HepG2 (cell line): ENCODE results near the gene PAX7.

Experiments
- CTCF ChIP-seq: sonication (generic); formaldehyde crosslinking; IDR thresholded peaks from 2 replicates; pipeline ENCODE4 v1.5.0; 2020; ENCODE audit warnings: mild to moderate bottlenecking, missing genetic modification reagents, moderate library complexity
- KMT2A ChIP-seq: sonication (generic); formaldehyde crosslinking; IDR thresholded peaks from 2 replicates; pipeline ENCODE4 v1.4.0; 2020; ENCODE audit warnings: missing genetic modification reagents
- PHF20 ChIP-seq: sonication (generic); formaldehyde crosslinking; IDR thresholded peaks from 2 replicates; pipeline ENCODE4 v1.5.0; 2020; ENCODE audit warnings: mild to moderate bottlenecking, missing genetic modification reagents
- POLR2A ChIP-seq, 2 experiments: IDR thresholded peaks; 2 replicates each; pipeline ENCODE4 v1.6.1; 2011; ENCODE audit warnings: low read depth in 2 of 2, low read length in 2 of 2, mild to moderate bottlenecking in 1 of 2, moderate library complexity in 1 of 2; ENCODE audit not compliant: insufficient read depth in 1 of 2
- SUZ12 ChIP-seq: fragments of 150-350 bp; IDR thresholded peaks from 2 replicates; pipeline ENCODE4 v1.6.1; 2014; ENCODE audit warnings: low read depth, low read length

DNA sequence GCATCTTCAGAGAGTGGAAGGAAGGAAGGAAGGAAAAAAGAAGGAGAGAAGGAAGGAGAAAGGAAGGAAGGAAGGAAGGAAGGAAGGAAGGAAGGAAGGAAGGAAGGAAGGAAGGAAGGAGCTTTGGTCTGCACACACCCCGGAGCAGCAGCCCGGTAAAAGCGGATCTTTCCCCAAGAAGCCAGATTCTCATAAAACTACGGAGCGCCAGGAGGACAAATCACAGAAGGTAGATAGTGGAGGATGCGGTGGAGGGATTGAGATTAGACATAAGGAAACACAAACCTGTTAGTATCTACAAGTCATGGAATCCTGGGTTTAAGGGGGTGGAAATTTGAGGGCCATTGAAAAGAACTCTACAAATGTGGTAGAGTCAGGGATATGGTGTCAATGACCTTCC lies 36.7 kb downstream of the PAX7 start:
- TF ChIP-seq POLR2A (IDR thresholded peaks at IDR 0.05; ENCODE audit: insufficient read depth in 1 of 2, low read depth in 2 of 2, low read length in 2 of 2) (no peak), PHF20 (no peak), KMT2A (CRISPR knock-in tag) (no peak), CTCF (CRISPR knock-in tag) (no peak), SUZ12 (no peak)
